ENCODE results near the gene C1orf141. TPM values are rescaled to one million over a fixed set of nuclear protein-coding genes. Genes with fewer than 3 reads are reported as not detected.

C1orf141 gene
- total and polyA plus RNA-seq, 3 experiments from 2014 or later, result not detected

DNA sequence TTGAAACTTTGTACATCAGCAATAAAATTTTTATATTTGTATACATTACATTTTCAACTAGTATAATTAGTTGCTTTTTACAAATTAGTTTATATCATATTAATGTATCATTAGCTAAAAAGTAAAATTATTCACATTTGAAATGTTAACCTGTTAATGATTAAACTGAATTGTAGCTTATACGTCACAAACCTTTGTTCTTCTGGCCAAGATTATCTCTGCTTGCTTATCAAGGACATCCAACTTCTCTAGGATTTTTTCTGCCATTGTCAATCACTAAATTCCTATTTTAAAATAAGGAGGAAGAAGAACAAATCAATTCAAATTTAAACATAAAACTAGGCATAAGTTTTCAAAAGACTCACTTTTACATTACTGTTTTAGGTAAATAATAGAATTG lies 7.8 kb downstream of the C1orf141 start:
- no peaks in the 10 kb centered on the region for H3K9me3 ChIP-seq (ENCODE audit: low read length)
- H3K4me1 Mint-ChIP-seq, result no peaks in the 10 kb centered on the region
- ChIA-PET CTCF (interaction anchor here (0.6 to 1.6 kb wide), 3 partner anchors 8 to 142 kb away, joined by 3 to 5 read pairs (median 4); partner anchors contain the start of gene C1orf141), POLR2A (no interaction called here)
- no peak overlapping the region for H3K4me3 Mint-ChIP-seq
- no peak overlapping the region for H3K4me3 ChIP-seq (ENCODE audit: low read length)
- no peaks in the 10 kb centered on the region for H3K36me3 Mint-ChIP-seq
- H3K4me1 ChIP-seq (ENCODE audit: insufficient read depth, low read length), result no peaks in the 10 kb centered on the region
- H3K9me3 Mint-ChIP-seq, result no peaks in the 10 kb centered on the region
- no peak overlapping the region for H3K27ac Mint-ChIP-seq
- no peak for DNase-seq
- no peak overlapping the region for H3K27ac ChIP-seq (ENCODE audit: low read depth, low read length)
- no peaks in the 10 kb centered on the region for H3K27me3 Mint-ChIP-seq
- no peaks in the 10 kb centered on the region for H3K27me3 ChIP-seq (ENCODE audit: insufficient read depth, low read length, poor library complexity, severe bottlenecking)
- H3K36me3 ChIP-seq (ENCODE audit: insufficient read depth, low read length), result no peaks in the 10 kb centered on the region

GRCh38 chr1:67126111-67126746 lies 8.5 kb downstream of the C1orf141 start:
- Mint-ChIP-seq H3K36me3 (no peaks in the 10 kb centered on the region), H3K27ac (no peak overlapping the region), H3K4me1 (no peaks in the 10 kb centered on the region), H3K27me3 (no peaks in the 10 kb centered on the region), H3K4me3 (peak overlapping the region in 1 of 7 donors; percentile 80), H3K9me3 (no peaks in the 10 kb centered on the region)
- no peaks in the 10 kb centered on the region for H3K36me3 ChIP-seq (ENCODE audit: insufficient read depth, low read length)
- no peak overlapping the region for H3K27ac ChIP-seq (ENCODE audit: low read depth, low read length)
- CTCF ChIA-PET, result interaction anchor here (1.1 to 1.6 kb wide), 2 partner anchors 9 to 15 kb away, joined by 4 to 5 read pairs; partner anchors contain the start of gene C1orf141
- H3K27me3 ChIP-seq (ENCODE audit: insufficient read depth, low read length, poor library complexity, severe bottlenecking), result no peaks in the 10 kb centered on the region
- no peaks in the 10 kb centered on the region for H3K4me1 ChIP-seq (ENCODE audit: insufficient read depth, low read length)
- H3K4me3 ChIP-seq (ENCODE audit: low read length), result no peak overlapping the region
- no peak for DNase-seq
- POLR2A ChIA-PET, result no interaction called here
- H3K9me3 ChIP-seq (ENCODE audit: low read length), result no peaks in the 10 kb centered on the region

DNA sequence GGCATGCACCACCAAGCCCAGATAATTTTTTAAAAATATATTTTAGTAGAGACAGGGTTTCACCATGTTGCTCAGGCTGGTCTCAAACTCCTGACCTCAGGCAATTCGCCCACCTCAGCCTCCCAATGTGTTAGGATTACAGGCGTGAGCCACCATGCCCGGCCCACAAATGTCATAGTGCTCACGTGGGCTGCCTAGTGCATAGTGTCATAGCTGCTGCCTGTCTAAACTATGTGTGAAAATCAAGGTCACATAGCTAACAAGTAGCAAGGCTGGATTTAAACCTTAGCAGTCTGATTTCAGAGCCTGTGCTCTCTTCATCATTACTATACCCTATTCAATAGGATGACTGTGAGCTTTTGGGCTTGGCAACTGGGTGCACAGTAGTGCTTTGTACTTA lies 10.3 kb downstream of the C1orf141 start:
- Histone ChIP-seq H3K9me3 (ENCODE audit: low read length) (no peaks in the 10 kb centered on the region), H3K4me1 (ENCODE audit: insufficient read depth, low read length) (no peaks in the 10 kb centered on the region), H3K36me3 (ENCODE audit: insufficient read depth, low read length) (no peaks in the 10 kb centered on the region), H3K4me3 (ENCODE audit: low read length) (no peak overlapping the region), H3K27me3 (ENCODE audit: insufficient read depth, low read length, poor library complexity, severe bottlenecking) (no peaks in the 10 kb centered on the region), H3K27ac (ENCODE audit: low read depth, low read length) (no peak overlapping the region)
- Mint-ChIP-seq H3K27me3 (peaks cover 0 to 6% of the 10 kb centered on the region in 2 donors), H3K27ac (no peak overlapping the region), H3K9me3 (no peaks in the 10 kb centered on the region), H3K4me1 (no peaks in the 10 kb centered on the region), H3K4me3 (no peak overlapping the region), H3K36me3 (no peaks in the 10 kb centered on the region)
- ChIA-PET CTCF (interaction anchor here (1.2 kb wide), 1 partner anchor 17 kb away, joined by 3 read pairs; no protein-coding TSS in a partner anchor), POLR2A (no interaction called here)
- no peak for DNase-seq

GRCh38 chr1:67120855-67121619 lies 13.7 kb downstream of the C1orf141 start:
- ChIA-PET POLR2A (no interaction called here), CTCF (no interaction called here)
- no peaks in the 10 kb centered on the region for H3K4me1 Mint-ChIP-seq
- H3K36me3 Mint-ChIP-seq, result no peaks in the 10 kb centered on the region
- no peak overlapping the region for H3K27ac ChIP-seq (ENCODE audit: low read depth, low read length)
- no peaks in the 10 kb centered on the region for H3K9me3 Mint-ChIP-seq
- no peaks in the 10 kb centered on the region for H3K9me3 ChIP-seq (ENCODE audit: low read length)
- H3K27me3 ChIP-seq (ENCODE audit: insufficient read depth, low read length, poor library complexity, severe bottlenecking), result no peaks in the 10 kb centered on the region
- H3K36me3 ChIP-seq (ENCODE audit: insufficient read depth, low read length), result no peaks in the 10 kb centered on the region
- H3K4me1 ChIP-seq (ENCODE audit: insufficient read depth, low read length), result no peaks in the 10 kb centered on the region
- no peak overlapping the region for H3K4me3 ChIP-seq (ENCODE audit: low read length)
- H3K4me3 Mint-ChIP-seq, result no peak overlapping the region
- no peak overlapping the region for H3K27ac Mint-ChIP-seq
- DNase-seq, result no peak
- peaks cover 0 to 6% of the 10 kb centered on the region in 2 donors for H3K27me3 Mint-ChIP-seq

- no peak overlapping the region for H3K27ac Mint-ChIP-seq
- Histone ChIP-seq H3K9me3 (ENCODE audit: low read length) (no peaks in the 10 kb centered on the region), H3K27me3 (ENCODE audit: insufficient read depth, low read length, poor library complexity, severe bottlenecking) (no peaks in the 10 kb centered on the region), H3K4me3 (ENCODE audit: low read length) (no peak overlapping the region), H3K27ac (ENCODE audit: low read depth, low read length) (no peak overlapping the region), H3K4me1 (ENCODE audit: insufficient read depth, low read length) (no peaks in the 10 kb centered on the region), H3K36me3 (ENCODE audit: insufficient read depth, low read length) (no peaks in the 10 kb centered on the region)
- peaks cover 4 to 5% (median 4%) of the 10 kb centered on the region in 5 donors for H3K9me3 Mint-ChIP-seq
- CTCF ChIA-PET, result no interaction called here
- no peak overlapping the region for H3K4me3 Mint-ChIP-seq
- POLR2A ChIA-PET, result no interaction called here
- peaks cover 0 to 6% of the 10 kb centered on the region in 2 donors for H3K27me3 Mint-ChIP-seq
- no peaks in the 10 kb centered on the region for H3K4me1 Mint-ChIP-seq
- no peak for DNase-seq
- H3K36me3 Mint-ChIP-seq, result peaks cover 0 to 5% (median 3%) of the 10 kb centered on the region in 3 donors
Observed at GRCh38 chr1:67118646-67119045, 16.1 kb downstream of the C1orf141 start.

- H3K4me1 ChIP-seq (ENCODE audit: insufficient read depth, low read length), result no peaks in the 10 kb centered on the region
- no peaks in the 10 kb centered on the region for H3K4me1 Mint-ChIP-seq
- POLR2A ChIA-PET, result no interaction called here
- no peaks in the 10 kb centered on the region for H3K36me3 ChIP-seq (ENCODE audit: insufficient read depth, low read length)
- H3K4me3 ChIP-seq (ENCODE audit: low read length), result no peak overlapping the region
- H3K27ac Mint-ChIP-seq, result no peak overlapping the region
- H3K9me3 ChIP-seq (ENCODE audit: low read length), result no peaks in the 10 kb centered on the region
- H3K27me3 ChIP-seq (ENCODE audit: insufficient read depth, low read length, poor library complexity, severe bottlenecking), result no peaks in the 10 kb centered on the region
- CTCF ChIA-PET, result no interaction called here
- peaks cover 0 to 9% (median 3%) of the 10 kb centered on the region in 3 donors for H3K36me3 Mint-ChIP-seq
- H3K27ac ChIP-seq (ENCODE audit: low read depth, low read length), result no peak overlapping the region
- no peak overlapping the region for H3K4me3 Mint-ChIP-seq
- H3K27me3 Mint-ChIP-seq, result peaks cover 0 to 6% of the 10 kb centered on the region in 2 donors
- peaks cover 4 to 5% (median 4%) of the 10 kb centered on the region in 5 donors for H3K9me3 Mint-ChIP-seq
- no peak for DNase-seq
Observed at GRCh38 chr1:67118191-67118590, 16.6 kb downstream of the C1orf141 start.

DNA sequence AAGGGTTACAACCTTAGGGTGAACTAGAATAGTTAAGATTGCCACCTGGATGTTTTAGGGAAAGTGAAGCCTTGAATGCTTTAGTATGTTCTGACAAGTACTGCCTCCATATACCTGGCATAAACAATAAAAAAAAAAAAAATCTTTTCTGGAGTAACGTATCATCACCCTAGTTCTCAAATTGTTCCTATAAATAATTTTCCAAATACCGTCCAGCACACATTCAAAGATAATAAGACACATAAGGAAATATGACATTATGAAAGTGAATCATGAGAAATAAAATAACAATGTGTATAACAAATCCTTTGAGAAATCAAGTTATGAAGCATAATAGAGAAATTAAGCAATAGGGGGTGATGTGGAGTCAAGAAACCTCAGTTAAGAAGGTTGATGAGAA lies 20.6 kb downstream of the C1orf141 start:
- Mint-ChIP-seq H3K4me1 (no peaks in the 10 kb centered on the region), H3K4me3 (no peak overlapping the region), H3K27ac (no peak overlapping the region), H3K36me3 (peaks cover 0 to 9% (median 3%) of the 10 kb centered on the region in 3 donors), H3K27me3 (peaks cover 0 to 2% of the 10 kb centered on the region in 2 donors), H3K9me3 (peaks cover 4 to 5% (median 4%) of the 10 kb centered on the region in 5 donors)
- no peaks in the 10 kb centered on the region for H3K27me3 ChIP-seq (ENCODE audit: insufficient read depth, low read length, poor library complexity, severe bottlenecking)
- POLR2A ChIA-PET, result no interaction called here
- DNase-seq, result no peak
- no peaks in the 10 kb centered on the region for H3K4me1 ChIP-seq (ENCODE audit: insufficient read depth, low read length)
- H3K27ac ChIP-seq (ENCODE audit: low read depth, low read length), result no peak overlapping the region
- no peaks in the 10 kb centered on the region for H3K9me3 ChIP-seq (ENCODE audit: low read length)
- CTCF ChIA-PET, result interaction anchor here (1.4 kb wide), 1 partner anchor 8 kb away, joined by 3 read pairs; no protein-coding TSS in a partner anchor
- H3K36me3 ChIP-seq (ENCODE audit: insufficient read depth, low read length), result no peaks in the 10 kb centered on the region
- no peak overlapping the region for H3K4me3 ChIP-seq (ENCODE audit: low read length)

DNA sequence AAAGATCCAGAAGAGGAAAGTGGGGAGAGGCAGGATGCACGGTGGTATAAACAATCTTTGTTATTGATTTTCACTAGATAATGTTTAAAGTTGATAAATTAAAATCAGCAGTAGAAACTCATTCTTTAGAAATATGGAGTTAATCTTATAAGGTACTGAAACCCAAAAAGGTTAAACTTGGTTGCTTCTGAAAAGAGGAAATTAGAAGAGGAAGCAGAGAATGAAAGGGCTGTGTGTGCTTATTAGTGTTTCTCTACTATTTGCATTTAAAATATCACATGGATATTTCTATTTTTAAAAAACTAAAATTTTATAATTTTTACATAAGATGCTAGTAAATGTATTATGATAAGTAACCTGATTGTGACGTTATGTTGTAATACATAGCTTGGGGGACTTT lies 24.4 kb downstream of the C1orf141 start:
- peaks cover 0 to 9% (median 3%) of the 10 kb centered on the region in 3 donors for H3K36me3 Mint-ChIP-seq
- peaks cover 4 to 5% (median 4%) of the 10 kb centered on the region in 5 donors for H3K9me3 Mint-ChIP-seq
- H3K27me3 Mint-ChIP-seq, result peaks cover 2 to 5% of the 10 kb centered on the region in 2 donors
- H3K27ac ChIP-seq (ENCODE audit: low read depth, low read length), result no peak overlapping the region
- H3K4me1 Mint-ChIP-seq, result no peaks in the 10 kb centered on the region
- H3K4me3 Mint-ChIP-seq, result no peak overlapping the region
- ChIA-PET CTCF (no interaction called here), POLR2A (no interaction called here)
- no peaks in the 10 kb centered on the region for H3K36me3 ChIP-seq (ENCODE audit: insufficient read depth, low read length)
- no peaks in the 10 kb centered on the region for H3K27me3 ChIP-seq (ENCODE audit: insufficient read depth, low read length, poor library complexity, severe bottlenecking)
- H3K9me3 ChIP-seq (ENCODE audit: low read length), result no peaks in the 10 kb centered on the region
- H3K27ac Mint-ChIP-seq, result no peak overlapping the region
- no peaks in the 10 kb centered on the region for H3K4me1 ChIP-seq (ENCODE audit: insufficient read depth, low read length)
- H3K4me3 ChIP-seq (ENCODE audit: low read length), result no peak overlapping the region
- no peak for DNase-seq

Data from CD8-positive, alpha-beta memory T cell (primary cell).